SK-N-SH (cell line): ENCODE measurements around the gene KIT.

Experiments
- EZH2phosphoT487 ChIP-seq: fragments of 200-600 bp; sonication (generic); IDR thresholded peaks from 2 replicates; pipeline ENCODE4 v1.6.1; 2017; ENCODE audit warnings: low read depth, mixed run types, mild to moderate bottlenecking, antibody characterized with exemption, moderate library complexity, borderline replicate concordance
- FOXM1 ChIP-seq: IDR thresholded peaks from 2 replicates; pipeline ENCODE4 v1.4.0; 2012; ENCODE audit warnings: low read depth, mild to moderate bottlenecking
- NRF1 ChIP-seq: IDR thresholded peaks from 2 replicates; pipeline ENCODE4 v1.6.1; 2012; ENCODE audit warnings: low read depth, mild to moderate bottlenecking, low read length
- POLR2AphosphoS5 ChIP-seq: IDR thresholded peaks from 2 replicates; pipeline ENCODE4 v1.6.1; 2012; ENCODE audit warnings: low read depth, low read length
- RAD21 ChIP-seq: IDR thresholded peaks from 2 replicates; pipeline ENCODE4 v1.6.1; 2012; ENCODE audit warnings: mild to moderate bottlenecking, low read length
- TAF1 ChIP-seq: IDR thresholded peaks from 2 replicates; pipeline ENCODE4 v1.6.1; 2012; ENCODE audit warnings: low read depth, mild to moderate bottlenecking, low read length, moderate library complexity, borderline replicate concordance
- TEAD4 ChIP-seq: IDR thresholded peaks from 2 replicates; pipeline ENCODE4 v1.4.0; 2012; ENCODE audit warnings: mild to moderate bottlenecking, borderline replicate concordance; ENCODE audit not compliant: insufficient read depth
- TF ChIP-seq, protein P1 (sequence below): fragments of 200-600 bp; sonication (generic); IDR thresholded peaks from 2 replicates; pipeline ENCODE4 v1.6.1; 2017; ENCODE audit warnings: antibody characterized with exemption, mild to moderate bottlenecking, moderate library complexity
- TF ChIP-seq, protein P2 (sequence below): fragments of 150-350 bp; IDR thresholded peaks from 2 replicates; pipeline ENCODE4 v1.6.1; 2017; ENCODE audit warnings: antibody characterized with exemption, low read length, low read depth, borderline replicate concordance
- TF ChIP-seq, protein P3 (sequence below): IDR thresholded peaks from 2 replicates; pipeline ENCODE4 v1.4.0; 2012; ENCODE audit warnings: low read depth

DNA sequence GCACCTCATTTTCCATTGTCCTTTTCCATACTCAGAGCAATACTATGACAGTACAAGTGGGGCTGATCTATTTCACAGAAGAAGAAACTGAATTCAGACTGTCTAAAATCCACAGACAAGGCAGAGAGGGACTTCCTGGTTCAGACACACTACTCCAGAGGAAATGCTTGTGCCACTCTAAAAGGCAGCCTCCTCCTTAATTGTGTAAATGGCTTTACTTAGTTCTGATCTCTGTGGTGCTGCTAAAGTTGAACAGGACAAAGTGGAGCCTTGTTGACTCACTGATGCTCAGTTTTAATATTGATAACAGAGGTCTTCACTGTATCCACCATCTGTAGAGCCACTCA lies 122.4 kb downstream of the KIT start:
- TF ChIP-seq, protein P1, sequence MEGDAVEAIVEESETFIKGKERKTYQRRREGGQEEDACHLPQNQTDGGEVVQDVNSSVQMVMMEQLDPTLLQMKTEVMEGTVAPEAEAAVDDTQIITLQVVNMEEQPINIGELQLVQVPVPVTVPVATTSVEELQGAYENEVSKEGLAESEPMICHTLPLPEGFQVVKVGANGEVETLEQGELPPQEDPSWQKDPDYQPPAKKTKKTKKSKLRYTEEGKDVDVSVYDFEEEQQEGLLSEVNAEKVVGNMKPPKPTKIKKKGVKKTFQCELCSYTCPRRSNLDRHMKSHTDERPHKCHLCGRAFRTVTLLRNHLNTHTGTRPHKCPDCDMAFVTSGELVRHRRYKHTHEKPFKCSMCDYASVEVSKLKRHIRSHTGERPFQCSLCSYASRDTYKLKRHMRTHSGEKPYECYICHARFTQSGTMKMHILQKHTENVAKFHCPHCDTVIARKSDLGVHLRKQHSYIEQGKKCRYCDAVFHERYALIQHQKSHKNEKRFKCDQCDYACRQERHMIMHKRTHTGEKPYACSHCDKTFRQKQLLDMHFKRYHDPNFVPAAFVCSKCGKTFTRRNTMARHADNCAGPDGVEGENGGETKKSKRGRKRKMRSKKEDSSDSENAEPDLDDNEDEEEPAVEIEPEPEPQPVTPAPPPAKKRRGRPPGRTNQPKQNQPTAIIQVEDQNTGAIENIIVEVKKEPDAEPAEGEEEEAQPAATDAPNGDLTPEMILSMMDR, result no peak
- no peak for TF ChIP-seq NRF1
- TF ChIP-seq RAD21, result no peak
- no peak for TF ChIP-seq TEAD4
- TF ChIP-seq TAF1, result no peak
- TF ChIP-seq, protein P2, sequence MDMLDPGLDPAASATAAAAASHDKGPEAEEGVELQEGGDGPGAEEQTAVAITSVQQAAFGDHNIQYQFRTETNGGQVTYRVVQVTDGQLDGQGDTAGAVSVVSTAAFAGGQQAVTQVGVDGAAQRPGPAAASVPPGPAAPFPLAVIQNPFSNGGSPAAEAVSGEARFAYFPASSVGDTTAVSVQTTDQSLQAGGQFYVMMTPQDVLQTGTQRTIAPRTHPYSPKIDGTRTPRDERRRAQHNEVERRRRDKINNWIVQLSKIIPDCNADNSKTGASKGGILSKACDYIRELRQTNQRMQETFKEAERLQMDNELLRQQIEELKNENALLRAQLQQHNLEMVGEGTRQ, result no peak
- TF ChIP-seq POLR2AphosphoS5, result no peak
- no peak for TF ChIP-seq EZH2phosphoT487
- no peak for TF ChIP-seq FOXM1
- TF ChIP-seq, protein P3, sequence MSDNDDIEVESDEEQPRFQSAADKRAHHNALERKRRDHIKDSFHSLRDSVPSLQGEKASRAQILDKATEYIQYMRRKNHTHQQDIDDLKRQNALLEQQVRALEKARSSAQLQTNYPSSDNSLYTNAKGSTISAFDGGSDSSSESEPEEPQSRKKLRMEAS, result no peak
